Ascending aorta (tissue), 2 donors: ENCODE data around the gene GSTO1. TPM values are rescaled to one million over a fixed set of nuclear protein-coding genes. Genes with fewer than 3 reads are reported as not detected.

Experiments
- DNase-seq, 2 donors: peaks; one replicate each; pipeline ENCODE4 v3.0.0-alpha.2; 2019; ENCODE audit warnings: low spot score in 2 of 2
- H3K27ac ChIP-seq, 2 donors: fragments of 200-600 bp; sonication (generic); one replicate each; pipeline ENCODE4 v1.5.1; 2016 to 2017; ENCODE audit warnings: mild to moderate bottlenecking in 1 of 2
- H3K27me3 ChIP-seq: fragments of 200-600 bp; sonication (generic); one replicate; pipeline ENCODE4 v1.5.1; 2017
- H3K36me3 ChIP-seq, 2 donors: fragments of 200-600 bp; sonication (generic); one replicate each; pipeline ENCODE4 v1.5.1; 2016
- H3K4me1 ChIP-seq, 2 donors: fragments of 200-600 bp; sonication (generic); one replicate each; pipeline ENCODE4 v1.5.1; 2016 to 2017; ENCODE audit warnings: mild to moderate bottlenecking in 1 of 2
- H3K4me3 ChIP-seq, 2 donors: fragments of 200-600 bp; sonication (generic); one replicate each; pipeline ENCODE4 v1.5.1; 2016 to 2017; ENCODE audit warnings: mild to moderate bottlenecking in 1 of 2
- H3K9me3 ChIP-seq, 2 donors: fragments of 200-600 bp; sonication (generic); one replicate each; pipeline ENCODE4 v1.5.1; 2016
- intact Hi-C: fragments of 100-400 bp; cut with DNase I; formaldehyde crosslinking; loops from one replicate; pipeline ENCODE4 v1.15.1; 2023
- total RNA-seq: library from RNA; depleted of rRNA; stranded (reverse); fragments of >200 nt; gene quantifications from one replicate; pipeline ENCODE4 v1.1.0, GENCODE V29; 2016
- TF ChIP-seq, protein P1 (sequence below), 3 experiments: fragments of 200-600 bp in 2 of 3; fragments of 450-650 bp in 1 of 3; sonication (generic) in 2 of 3; IDR thresholded peaks; one replicate each; pipeline ENCODE4 v1.5.1; 2016 to 2019; ENCODE audit warnings: antibody characterized with exemption in 3 of 3, mild to moderate bottlenecking in 1 of 3, moderate library complexity in 1 of 3

GSTO1 gene
- total RNA-seq, 1 donor from 2014 or later, result 62.2 TPM

DNA sequence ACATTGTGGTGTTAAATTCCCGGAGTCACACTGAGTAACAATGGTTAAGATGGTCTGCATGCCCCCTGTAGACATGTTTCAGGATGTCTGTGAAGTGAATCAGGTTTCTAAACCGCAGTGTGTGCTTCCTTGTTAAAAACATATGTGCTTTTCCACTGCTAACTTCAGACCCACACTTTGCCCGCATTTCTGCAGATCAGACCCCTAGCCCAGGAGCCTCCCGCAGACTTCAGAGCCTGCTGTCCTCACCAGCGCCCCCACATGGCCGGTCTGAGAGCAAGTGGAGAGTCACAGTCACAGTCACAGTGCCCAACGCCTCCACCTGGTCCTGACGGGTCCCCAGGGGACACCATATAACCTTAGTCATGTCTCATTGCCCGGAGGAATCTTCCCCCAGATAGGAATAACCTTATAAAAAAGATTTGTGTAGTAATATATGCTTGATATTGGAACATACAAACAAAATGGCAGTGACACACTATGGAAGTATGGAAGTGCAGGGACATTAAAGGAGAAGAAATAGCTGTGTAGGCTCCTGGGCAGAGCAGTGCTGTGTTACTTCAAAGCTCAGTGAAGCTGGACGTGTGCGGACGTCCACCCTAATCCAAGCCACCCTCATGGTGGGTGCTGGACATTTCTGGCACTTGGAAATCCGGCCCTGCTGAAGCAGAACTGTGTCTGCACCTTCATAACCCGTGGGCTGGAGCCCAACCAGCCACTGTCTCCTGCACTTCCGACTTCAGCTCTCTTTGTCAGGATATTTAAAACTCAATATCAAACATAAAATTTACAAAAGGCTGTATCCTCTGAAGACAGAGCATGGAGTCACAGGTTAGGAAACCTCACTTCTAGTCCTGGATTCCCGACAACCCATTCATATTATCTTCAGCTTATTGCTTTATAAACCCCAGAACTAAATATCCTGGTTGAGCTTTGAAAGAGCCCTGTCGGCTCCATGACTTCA is 43.3 kb downstream of the GSTO1 start:
- peaks cover 6 to 22% of the 10 kb centered on the region in 2 donors for H3K4me1 ChIP-seq
- intact Hi-C loops, result loop anchor here (10.0 kb wide), 1 partner anchor 147 kb away; no protein-coding TSS in a partner anchor
- TF ChIP-seq, protein P1, sequence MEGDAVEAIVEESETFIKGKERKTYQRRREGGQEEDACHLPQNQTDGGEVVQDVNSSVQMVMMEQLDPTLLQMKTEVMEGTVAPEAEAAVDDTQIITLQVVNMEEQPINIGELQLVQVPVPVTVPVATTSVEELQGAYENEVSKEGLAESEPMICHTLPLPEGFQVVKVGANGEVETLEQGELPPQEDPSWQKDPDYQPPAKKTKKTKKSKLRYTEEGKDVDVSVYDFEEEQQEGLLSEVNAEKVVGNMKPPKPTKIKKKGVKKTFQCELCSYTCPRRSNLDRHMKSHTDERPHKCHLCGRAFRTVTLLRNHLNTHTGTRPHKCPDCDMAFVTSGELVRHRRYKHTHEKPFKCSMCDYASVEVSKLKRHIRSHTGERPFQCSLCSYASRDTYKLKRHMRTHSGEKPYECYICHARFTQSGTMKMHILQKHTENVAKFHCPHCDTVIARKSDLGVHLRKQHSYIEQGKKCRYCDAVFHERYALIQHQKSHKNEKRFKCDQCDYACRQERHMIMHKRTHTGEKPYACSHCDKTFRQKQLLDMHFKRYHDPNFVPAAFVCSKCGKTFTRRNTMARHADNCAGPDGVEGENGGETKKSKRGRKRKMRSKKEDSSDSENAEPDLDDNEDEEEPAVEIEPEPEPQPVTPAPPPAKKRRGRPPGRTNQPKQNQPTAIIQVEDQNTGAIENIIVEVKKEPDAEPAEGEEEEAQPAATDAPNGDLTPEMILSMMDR (IDR thresholded peaks at IDR 0.05), result peak in 2 of 3 experiments; percentile 8 to 35
- H3K4me3 ChIP-seq, result no peak overlapping the region
- DNase-seq, result peak in 1 of 2 donors; percentile 65
- H3K9me3 ChIP-seq, result no peaks in the 10 kb centered on the region
- H3K36me3 ChIP-seq, result no peaks in the 10 kb centered on the region
- H3K27me3 ChIP-seq, result no peaks in the 10 kb centered on the region
- peak overlapping the region in 1 of 2 donors; percentile 84 for H3K27ac ChIP-seq

DNA sequence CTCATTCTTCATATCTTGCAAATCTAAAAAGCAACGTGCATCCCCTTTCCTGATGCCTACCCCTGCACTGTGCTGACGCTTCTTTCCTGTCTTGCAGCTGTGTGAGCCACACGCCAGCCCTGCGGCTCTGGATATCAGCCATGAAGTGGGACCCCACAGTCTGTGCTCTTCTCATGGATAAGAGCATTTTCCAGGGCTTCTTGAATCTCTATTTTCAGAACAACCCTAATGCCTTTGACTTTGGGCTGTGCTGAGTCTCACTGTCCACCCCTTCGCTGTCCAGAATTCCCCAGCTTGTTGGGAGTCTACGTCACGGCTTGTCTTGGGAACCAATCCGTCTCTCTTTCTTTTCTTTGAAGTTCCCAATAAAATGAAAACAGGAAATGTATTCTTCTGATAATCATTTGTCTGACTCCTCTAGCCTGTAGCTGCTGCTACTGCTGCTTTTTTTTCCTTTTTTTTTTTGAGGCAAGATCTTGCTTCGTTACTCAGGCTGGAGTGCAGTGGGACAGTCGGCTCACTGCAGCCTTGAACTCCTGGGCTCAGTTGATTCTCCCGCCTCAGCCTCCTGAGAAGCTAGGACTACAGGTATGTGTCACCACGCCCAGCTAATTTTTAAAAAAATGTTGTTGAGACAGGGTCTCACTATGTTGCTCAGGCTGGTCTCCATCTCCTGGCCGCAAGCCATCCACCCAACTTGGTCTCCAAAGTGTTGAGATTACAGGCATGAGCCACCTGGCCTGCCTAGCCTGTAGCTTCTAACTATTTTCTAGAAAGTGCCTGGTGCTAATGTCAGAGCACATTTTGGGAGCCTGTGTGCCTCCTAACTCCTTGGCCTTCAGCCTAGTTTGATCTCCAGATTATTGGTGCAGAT is 44.6 kb downstream of the GSTO1 start:
- no peak overlapping the region for H3K4me3 ChIP-seq
- H3K9me3 ChIP-seq, result no peaks in the 10 kb centered on the region
- H3K27me3 ChIP-seq, result no peaks in the 10 kb centered on the region

DNA sequence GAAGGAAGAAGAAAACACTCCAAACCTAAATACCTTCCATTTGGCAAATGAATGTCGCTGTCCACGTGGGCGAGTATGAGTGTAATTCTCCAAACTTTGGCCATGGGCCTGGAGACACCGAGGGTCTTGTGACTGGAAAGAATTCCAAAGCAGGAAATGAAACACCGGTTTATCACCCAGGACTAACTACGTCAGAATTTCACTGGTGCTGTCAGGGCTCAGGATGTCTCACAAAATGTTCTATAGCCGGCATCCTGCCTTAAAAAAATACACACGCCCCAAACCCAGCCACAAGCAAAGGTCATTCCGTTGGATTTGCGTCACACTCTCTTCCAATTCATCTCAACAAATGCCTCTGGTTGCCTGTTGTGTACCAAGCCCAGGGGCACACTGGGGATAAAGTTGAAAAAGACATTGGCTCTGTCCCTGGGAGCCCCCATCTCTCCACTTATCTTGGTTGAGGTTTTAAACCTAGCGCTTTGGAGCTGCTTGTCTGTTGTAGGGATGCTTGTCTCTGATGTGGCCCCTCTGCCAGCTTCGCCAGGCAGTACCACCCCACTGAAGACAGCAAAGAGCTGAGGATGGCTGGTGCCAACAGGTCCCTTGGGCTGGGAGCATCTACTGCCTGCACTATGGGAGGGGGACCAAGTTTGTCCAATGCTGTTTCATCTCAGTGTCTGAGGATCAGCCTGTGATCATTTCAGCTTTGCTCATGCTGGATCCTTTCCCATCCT is 45.5 kb downstream of the GSTO1 start:
- peak in 1 of 2 donors; percentile 94 for DNase-seq
- H3K4me3 ChIP-seq, result peak overlapping the region; percentile 16 to 40
- H3K4me1 ChIP-seq, result peaks cover 6 to 22% of the 10 kb centered on the region in 2 donors
- H3K27me3 ChIP-seq, result no peaks in the 10 kb centered on the region
- intact Hi-C loops, result loop anchor here (1.0 to 2.0 kb wide), 2 partner anchors 10 to 39 kb away; partner anchors contain the start of gene ITPRIP
- H3K27ac ChIP-seq, result peak overlapping the region; percentile 95 to 96
- no peaks in the 10 kb centered on the region for H3K36me3 ChIP-seq
- H3K9me3 ChIP-seq, result no peaks in the 10 kb centered on the region
- TF ChIP-seq, protein P1 (IDR thresholded peaks at IDR 0.05), result no peak

More for the DNA sequence above, 44.6 kb downstream of the GSTO1 start:
- TF ChIP-seq, protein P1 (IDR thresholded peaks at IDR 0.05), result no peak
- Histone ChIP-seq H3K27ac (peak overlapping the region; percentile 84 to 96), H3K4me1 (peaks cover 6 to 22% of the 10 kb centered on the region in 2 donors), H3K36me3 (no peaks in the 10 kb centered on the region)
- peak in 1 of 2 donors; percentile 74 for DNase-seq
- intact Hi-C loops, result loop anchor here (10.0 kb wide), 1 partner anchor 146 kb away; no protein-coding TSS in a partner anchor

DNA sequence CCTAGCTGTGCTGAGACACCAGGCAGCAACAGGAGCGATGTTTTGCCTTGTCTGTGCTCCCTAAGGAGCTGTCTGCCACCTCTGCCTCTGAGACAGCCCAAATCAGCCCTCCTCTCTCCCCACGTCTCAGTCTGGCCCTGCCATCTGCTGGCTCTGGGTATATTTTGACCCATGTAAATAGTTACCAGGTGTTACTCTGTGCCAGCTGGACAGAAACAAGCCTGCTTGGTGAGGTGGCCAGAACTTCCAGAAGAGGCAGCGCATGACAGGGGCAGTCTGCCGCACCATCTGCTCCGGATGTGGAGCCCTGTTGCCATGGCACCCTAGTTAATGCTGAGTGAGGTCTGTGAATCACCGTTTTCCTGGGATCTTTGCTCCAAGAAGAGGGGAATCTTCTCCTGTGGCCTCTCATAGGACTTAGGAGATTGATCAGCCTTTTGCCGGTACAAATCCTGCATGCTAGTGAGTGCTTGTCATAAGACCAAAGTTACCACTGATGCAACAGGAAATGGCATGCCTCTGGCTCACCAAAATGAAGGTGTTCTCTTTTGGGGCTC is 46.1 kb downstream of the GSTO1 start:
- Histone ChIP-seq H3K4me3 (peak overlapping the region; percentile 16 to 40), H3K36me3 (no peaks in the 10 kb centered on the region), H3K4me1 (peaks cover 6 to 27% of the 10 kb centered on the region in 2 donors), H3K9me3 (no peaks in the 10 kb centered on the region), H3K27me3 (no peaks in the 10 kb centered on the region), H3K27ac (peak overlapping the region; percentile 95 to 96)
- TF ChIP-seq, protein P1 (IDR thresholded peaks at IDR 0.05), result peak in 1 of 3 experiments; percentile 24
- intact Hi-C loops, result loop anchor here (1.0 to 2.0 kb wide), 2 partner anchors 9 to 38 kb away; partner anchors contain the start of gene ITPRIP
- DNase-seq, result peak; percentile 79 to 96
